WTC11 (cell line): ENCODE data around the gene CNTNAP2. TPM values are rescaled to one million over a fixed set of nuclear protein-coding genes. Genes with fewer than 3 reads are reported as not detected.
A peak's percentile ranks its signal among the peaks of the same experiment; 100 is the strongest.

Source experiments
- ATAC-seq: fragments of 200-7000 bp; cut with Tn5 transposase; 2 replicates; pipeline ENCODE4 v1.10.0; 2021; ENCODE audit warnings: mild to moderate bottlenecking, moderate library complexity
- CTCF ChIA-PET: fragments of 300-600 bp; sonication (Branson Sonifier 250); formaldehyde crosslinking; loops from one replicate; lab custom pipeline; 2021; ENCODE audit warnings: antibody characterized with exemption; lab: Charles Lee
- POLR2A ChIA-PET: fragments of 350-600 bp; sonication (Branson Sonifier 250); formaldehyde crosslinking; loops from one replicate; lab custom pipeline; 2021; ENCODE audit warnings: antibody characterized with exemption; lab: Charles Lee
- DNase-seq: peaks from one replicate; pipeline ENCODE4 v3.0.0; 2021; ENCODE audit warnings: low spot score
- H3K27ac Mint-ChIP-seq: 2 replicates; pipeline ENCODE4 v1.8.0; 2021; ENCODE audit warnings: mixed read lengths
- H3K27me3 Mint-ChIP-seq: 2 replicates; pipeline ENCODE4 v1.8.0; 2021; ENCODE audit warnings: low read depth, mild to moderate bottlenecking, moderate library complexity, mixed read lengths
- H3K36me3 Mint-ChIP-seq: 2 replicates; pipeline ENCODE4 v1.8.0; 2021; ENCODE audit warnings: mixed read lengths
- H3K4me1 Mint-ChIP-seq: 2 replicates; pipeline ENCODE4 v1.8.0; 2022; ENCODE audit warnings: mixed read lengths
- H3K4me3 Mint-ChIP-seq: 2 replicates; pipeline ENCODE4 v1.8.0; 2021; ENCODE audit warnings: mild to moderate bottlenecking, moderate library complexity, mixed read lengths
- H3K9me3 Mint-ChIP-seq: 2 replicates; pipeline ENCODE4 v1.8.0; 2021; ENCODE audit warnings: mixed read lengths
- ERG ChIP-seq: fragments of 250-450 bp; sonication (Bioruptor Pico); IDR thresholded peaks from 2 replicates; pipeline ENCODE4 v1.8.0; 2021; ENCODE audit warnings: mild to moderate bottlenecking
- SMAD3 ChIP-seq: sonication (generic); formaldehyde crosslinking; IDR thresholded peaks from 2 replicates; pipeline ENCODE4 v1.8.0; 2022; ENCODE audit warnings: missing genetic modification reagents, mild to moderate bottlenecking, borderline replicate concordance
- TEAD4 ChIP-seq: sonication (generic); formaldehyde crosslinking; IDR thresholded peaks from 2 replicates; pipeline ENCODE4 v1.8.0; 2022; ENCODE audit warnings: mild to moderate bottlenecking, missing genetic modification reagents
- ZBTB21 ChIP-seq: sonication (generic); formaldehyde crosslinking; IDR thresholded peaks from 2 replicates; pipeline ENCODE4 v1.8.1; 2023; ENCODE audit warnings: mild to moderate bottlenecking, missing genetic modification reagents, borderline replicate concordance
- ZNF232 ChIP-seq: sonication (generic); formaldehyde crosslinking; IDR thresholded peaks from 2 replicates; pipeline ENCODE4 v1.8.0; 2022; ENCODE audit warnings: mild to moderate bottlenecking, missing genetic modification reagents
- ZNF263 ChIP-seq: sonication (generic); formaldehyde crosslinking; IDR thresholded peaks from 2 replicates; pipeline ENCODE4 v1.8.1; 2022; ENCODE audit warnings: low read depth, mild to moderate bottlenecking, moderate library complexity, missing genetic modification reagents
- ZNF317 ChIP-seq: sonication (generic); formaldehyde crosslinking; IDR thresholded peaks from 2 replicates; pipeline ENCODE4 v1.8.1; 2023; ENCODE audit warnings: low read depth, mild to moderate bottlenecking, moderate library complexity, missing genetic modification reagents, borderline replicate concordance
- ZNF532 ChIP-seq: fragments of 250-450 bp; sonication (Bioruptor Pico); IDR thresholded peaks from 2 replicates; pipeline ENCODE4 v1.9.0; 2021; ENCODE audit warnings: mild to moderate bottlenecking, borderline replicate concordance
- total RNA-seq: library from RNA; stranded (reverse); gene quantifications from 3 replicates; pipeline ENCODE4 v1.2.3, GENCODE V29; 2021
- TF ChIP-seq, protein P1 (sequence below): sonication (generic); formaldehyde crosslinking; IDR thresholded peaks from 2 replicates; pipeline ENCODE4 v1.8.0; 2023; ENCODE audit warnings: missing genetic modification reagents, mild to moderate bottlenecking, borderline replicate concordance

The CNTNAP2 gene
- total RNA-seq, 1 experiment from 2014 or later, result 63.8 TPM

DNA sequence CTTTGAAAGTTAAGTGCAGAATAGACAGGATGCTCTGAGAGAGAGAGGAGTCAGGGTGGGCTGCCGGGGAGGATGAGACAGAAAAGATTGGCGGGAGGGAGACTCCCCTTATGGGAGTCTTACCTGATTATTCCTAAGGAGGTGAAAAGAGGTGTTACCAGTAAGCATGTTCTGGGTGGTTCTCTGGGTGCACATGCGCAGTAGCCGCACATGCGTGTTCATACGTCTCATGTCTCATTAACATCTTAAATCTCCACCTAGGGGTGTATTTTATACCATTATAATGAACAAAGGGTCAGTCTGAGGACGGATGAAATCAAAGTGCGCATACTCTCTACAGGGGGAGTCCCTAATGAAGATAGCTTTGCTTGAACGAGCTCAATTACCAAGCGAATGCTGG is 1881.0 kb downstream of the CNTNAP2 start:
- Mint-ChIP-seq H3K27me3 (peaks cover 4% of the 10 kb centered on the region; the same call in 1 of the 2 replicates), H3K4me1 (peaks cover 35% of the 10 kb centered on the region), H3K9me3 (peaks cover 20% of the 10 kb centered on the region), H3K36me3 (no peaks in the 10 kb centered on the region; the same call in 1 of the 2 replicates), H3K4me3 (no peak overlapping the region), H3K27ac (peak overlapping the region; percentile 4; the same call in 1 of the 2 replicates)
- TF ChIP-seq ZBTB21 (CRISPR knock-in tag) (no peak), ZNF263 (CRISPR knock-in tag) (no peak)
- ATAC-seq (no peak), DNase-seq (no peak)
- ChIA-PET CTCF (interaction anchor here (0.6 kb wide), 2 partner anchors 48 to 1151 kb away, joined by 3 to 4 read pairs; no protein-coding TSS in a partner anchor), POLR2A (no interaction called here)

DNA sequence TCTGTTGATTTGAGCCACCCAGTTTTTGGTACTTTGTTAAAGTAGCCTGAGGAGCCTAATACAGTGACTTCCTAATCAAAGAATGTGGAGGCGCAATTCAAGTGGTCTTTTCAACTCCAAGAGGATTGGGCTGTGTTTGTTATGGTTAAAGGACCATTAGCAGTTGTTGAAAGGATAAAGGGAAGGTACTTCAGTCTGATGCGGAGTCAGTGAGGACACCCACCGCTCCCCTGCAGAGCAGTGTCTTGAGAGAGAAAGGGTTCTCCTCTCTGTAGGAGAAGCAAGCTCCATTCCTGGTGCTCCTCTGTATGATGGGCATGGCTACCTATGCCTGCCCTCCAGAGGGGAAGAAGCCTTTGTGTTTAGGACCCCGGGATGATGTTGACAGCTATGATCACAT is 1883.4 kb downstream of the CNTNAP2 start:
- no peak overlapping the region for H3K27ac Mint-ChIP-seq
- CTCF ChIA-PET, result no interaction called here
- no peak for TF ChIP-seq ERG (CRISPR knock-in tag)
- TF ChIP-seq ZNF232 (CRISPR knock-in tag), result no peak
- no peak for TF ChIP-seq ZNF532
- TF ChIP-seq, protein P1, sequence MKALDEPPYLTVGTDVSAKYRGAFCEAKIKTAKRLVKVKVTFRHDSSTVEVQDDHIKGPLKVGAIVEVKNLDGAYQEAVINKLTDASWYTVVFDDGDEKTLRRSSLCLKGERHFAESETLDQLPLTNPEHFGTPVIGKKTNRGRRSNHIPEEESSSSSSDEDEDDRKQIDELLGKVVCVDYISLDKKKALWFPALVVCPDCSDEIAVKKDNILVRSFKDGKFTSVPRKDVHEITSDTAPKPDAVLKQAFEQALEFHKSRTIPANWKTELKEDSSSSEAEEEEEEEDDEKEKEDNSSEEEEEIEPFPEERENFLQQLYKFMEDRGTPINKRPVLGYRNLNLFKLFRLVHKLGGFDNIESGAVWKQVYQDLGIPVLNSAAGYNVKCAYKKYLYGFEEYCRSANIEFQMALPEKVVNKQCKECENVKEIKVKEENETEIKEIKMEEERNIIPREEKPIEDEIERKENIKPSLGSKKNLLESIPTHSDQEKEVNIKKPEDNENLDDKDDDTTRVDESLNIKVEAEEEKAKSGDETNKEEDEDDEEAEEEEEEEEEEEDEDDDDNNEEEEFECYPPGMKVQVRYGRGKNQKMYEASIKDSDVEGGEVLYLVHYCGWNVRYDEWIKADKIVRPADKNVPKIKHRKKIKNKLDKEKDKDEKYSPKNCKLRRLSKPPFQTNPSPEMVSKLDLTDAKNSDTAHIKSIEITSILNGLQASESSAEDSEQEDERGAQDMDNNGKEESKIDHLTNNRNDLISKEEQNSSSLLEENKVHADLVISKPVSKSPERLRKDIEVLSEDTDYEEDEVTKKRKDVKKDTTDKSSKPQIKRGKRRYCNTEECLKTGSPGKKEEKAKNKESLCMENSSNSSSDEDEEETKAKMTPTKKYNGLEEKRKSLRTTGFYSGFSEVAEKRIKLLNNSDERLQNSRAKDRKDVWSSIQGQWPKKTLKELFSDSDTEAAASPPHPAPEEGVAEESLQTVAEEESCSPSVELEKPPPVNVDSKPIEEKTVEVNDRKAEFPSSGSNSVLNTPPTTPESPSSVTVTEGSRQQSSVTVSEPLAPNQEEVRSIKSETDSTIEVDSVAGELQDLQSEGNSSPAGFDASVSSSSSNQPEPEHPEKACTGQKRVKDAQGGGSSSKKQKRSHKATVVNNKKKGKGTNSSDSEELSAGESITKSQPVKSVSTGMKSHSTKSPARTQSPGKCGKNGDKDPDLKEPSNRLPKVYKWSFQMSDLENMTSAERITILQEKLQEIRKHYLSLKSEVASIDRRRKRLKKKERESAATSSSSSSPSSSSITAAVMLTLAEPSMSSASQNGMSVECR (CRISPR knock-in tag), result no peak
- 0 out of 2 replicates have a peak, but pooled peaks have one; percentile 20 for TF ChIP-seq SMAD3
- H3K36me3 Mint-ChIP-seq, result no peaks in the 10 kb centered on the region; the same call in 1 of the 2 replicates
- H3K4me3 Mint-ChIP-seq, result no peak overlapping the region
- peaks cover 39% of the 10 kb centered on the region for H3K4me1 Mint-ChIP-seq
- DNase-seq, result no peak
- peak; percentile 85 for ATAC-seq
- H3K27me3 Mint-ChIP-seq, result peaks cover 3% of the 10 kb centered on the region; the same call in 1 of the 2 replicates
- POLR2A ChIA-PET, result no interaction called here
- H3K9me3 Mint-ChIP-seq, result peaks cover 10% of the 10 kb centered on the region; the same call in 1 of the 2 replicates

DNA sequence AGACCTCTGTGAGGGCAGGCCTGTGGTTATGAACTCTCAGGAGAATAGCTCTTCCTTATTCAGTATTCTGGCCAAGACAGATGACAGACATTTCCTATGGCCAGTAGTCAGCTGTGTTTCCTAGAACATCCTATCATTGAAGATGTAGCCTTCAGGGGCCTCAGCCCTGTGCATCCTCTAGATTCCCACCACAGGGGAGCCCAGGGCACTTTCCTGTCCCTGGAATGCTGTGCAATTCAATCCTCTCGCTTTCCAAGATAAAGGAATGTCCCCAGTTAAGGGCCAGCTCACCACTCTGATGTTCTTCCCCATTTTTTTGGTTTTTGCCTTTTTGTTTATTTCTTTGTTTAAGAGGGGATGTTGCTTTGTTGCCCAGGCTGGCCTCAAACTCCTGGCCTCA is 1895.2 kb downstream of the CNTNAP2 start:
- H3K9me3 Mint-ChIP-seq, result no peaks in the 10 kb centered on the region
- H3K4me3 Mint-ChIP-seq, result no peak overlapping the region
- H3K36me3 Mint-ChIP-seq, result no peaks in the 10 kb centered on the region
- peaks cover 9% of the 10 kb centered on the region; the same call in 1 of the 2 replicates for H3K27me3 Mint-ChIP-seq
- H3K4me1 Mint-ChIP-seq, result peaks cover 33% of the 10 kb centered on the region
- no peak for TF ChIP-seq TEAD4 (CRISPR knock-in tag)
- TF ChIP-seq ZNF317 (CRISPR knock-in tag), result 0 out of 2 replicates have a peak, but pooled peaks have one; percentile 39
- TF ChIP-seq, all 79 proteins: peak for 1
- POLR2A ChIA-PET, result no interaction called here
- CTCF ChIA-PET, result interaction anchor here (1.6 kb wide), 1 partner anchor 131 kb away, joined by 4 read pairs; no protein-coding TSS in a partner anchor
- no peak overlapping the region for H3K27ac Mint-ChIP-seq
- DNase-seq (peak; percentile 22), ATAC-seq (peak; percentile 87)
